ENCODE results near the gene FAM209B.

DNA sequence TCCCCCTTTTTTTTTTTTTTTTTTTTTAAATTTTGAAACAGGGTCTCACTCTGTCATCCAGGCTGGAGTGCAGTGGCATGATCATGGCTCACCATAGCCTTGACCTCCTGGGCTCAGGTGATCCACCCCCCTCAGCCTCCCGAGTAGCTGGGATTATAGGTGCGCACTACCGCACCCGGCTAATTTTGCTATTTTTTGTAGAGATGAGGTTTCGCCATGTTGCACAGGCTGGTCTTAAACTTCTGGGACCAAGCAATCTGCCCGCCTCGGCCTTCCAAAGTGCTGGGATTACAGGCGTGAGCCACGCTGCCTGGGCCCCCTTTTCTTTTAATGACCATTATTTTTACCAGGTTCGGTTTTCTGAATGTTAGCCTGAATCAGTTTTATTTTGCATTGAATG is 13.5 kb upstream of the FAM209B start:
- TF ChIP-seq, protein P1, sequence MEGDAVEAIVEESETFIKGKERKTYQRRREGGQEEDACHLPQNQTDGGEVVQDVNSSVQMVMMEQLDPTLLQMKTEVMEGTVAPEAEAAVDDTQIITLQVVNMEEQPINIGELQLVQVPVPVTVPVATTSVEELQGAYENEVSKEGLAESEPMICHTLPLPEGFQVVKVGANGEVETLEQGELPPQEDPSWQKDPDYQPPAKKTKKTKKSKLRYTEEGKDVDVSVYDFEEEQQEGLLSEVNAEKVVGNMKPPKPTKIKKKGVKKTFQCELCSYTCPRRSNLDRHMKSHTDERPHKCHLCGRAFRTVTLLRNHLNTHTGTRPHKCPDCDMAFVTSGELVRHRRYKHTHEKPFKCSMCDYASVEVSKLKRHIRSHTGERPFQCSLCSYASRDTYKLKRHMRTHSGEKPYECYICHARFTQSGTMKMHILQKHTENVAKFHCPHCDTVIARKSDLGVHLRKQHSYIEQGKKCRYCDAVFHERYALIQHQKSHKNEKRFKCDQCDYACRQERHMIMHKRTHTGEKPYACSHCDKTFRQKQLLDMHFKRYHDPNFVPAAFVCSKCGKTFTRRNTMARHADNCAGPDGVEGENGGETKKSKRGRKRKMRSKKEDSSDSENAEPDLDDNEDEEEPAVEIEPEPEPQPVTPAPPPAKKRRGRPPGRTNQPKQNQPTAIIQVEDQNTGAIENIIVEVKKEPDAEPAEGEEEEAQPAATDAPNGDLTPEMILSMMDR (conservative IDR thresholded peaks at IDR 0.05 in 1 of 2, IDR thresholded peaks at IDR 0.05 in 1 of 2; ENCODE audit: extremely low read depth in 1 of 2, insufficient read depth in 1 of 2, low read depth in 1 of 2, low read length in 2 of 2) = no peak
- no peak for TF ChIP-seq EZH2 (IDR thresholded peaks at IDR 0.05; ENCODE audit: borderline replicate concordance, low read length)

All from mammary epithelial cell (primary cell).